Fibroblast of lung (primary cell): ENCODE data around the gene GPR107.

Experiments used
- EZH2 ChIP-seq: IDR thresholded peaks from 2 replicates; pipeline ENCODE4 v1.5.1; 2012; ENCODE audit warnings: low read length, control low read depth, mild to moderate bottlenecking; ENCODE audit errors: missing control alignments
- TF ChIP-seq, protein P1 (sequence below), 2 donors: IDR thresholded peaks in 1 of 2; conservative IDR thresholded peaks in 1 of 2; 1 replicate in 1 of 2; 2 replicates in 1 of 2; pipeline ENCODE4 v1.5.1; 2011 to 2012; ENCODE audit warnings: low read length in 2 of 2, control low read depth in 1 of 2, inconsistent platforms in 1 of 2, low read depth in 1 of 2, mild to moderate bottlenecking in 1 of 2

DNA sequence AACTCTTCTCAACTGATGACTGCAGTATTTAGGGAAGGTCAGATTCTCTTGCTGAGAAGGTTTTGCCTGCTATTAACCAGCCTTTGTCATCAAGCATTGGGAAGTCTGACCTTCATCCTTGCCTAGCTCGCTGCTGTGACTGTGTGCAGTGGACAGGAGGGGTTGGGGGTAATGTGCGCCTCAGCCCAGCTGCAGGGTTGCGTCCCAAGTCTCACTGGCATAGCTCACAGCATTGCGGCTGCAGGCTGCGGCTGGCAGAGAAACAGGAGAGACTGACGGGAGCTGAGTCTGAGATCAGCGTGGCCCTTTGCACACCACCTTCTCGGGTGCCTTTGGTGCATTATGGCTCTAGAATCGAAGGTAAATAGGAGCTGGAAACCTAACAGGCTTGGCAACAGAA, 62.6 kb downstream of the GPR107 start:
- TF ChIP-seq, protein P1, sequence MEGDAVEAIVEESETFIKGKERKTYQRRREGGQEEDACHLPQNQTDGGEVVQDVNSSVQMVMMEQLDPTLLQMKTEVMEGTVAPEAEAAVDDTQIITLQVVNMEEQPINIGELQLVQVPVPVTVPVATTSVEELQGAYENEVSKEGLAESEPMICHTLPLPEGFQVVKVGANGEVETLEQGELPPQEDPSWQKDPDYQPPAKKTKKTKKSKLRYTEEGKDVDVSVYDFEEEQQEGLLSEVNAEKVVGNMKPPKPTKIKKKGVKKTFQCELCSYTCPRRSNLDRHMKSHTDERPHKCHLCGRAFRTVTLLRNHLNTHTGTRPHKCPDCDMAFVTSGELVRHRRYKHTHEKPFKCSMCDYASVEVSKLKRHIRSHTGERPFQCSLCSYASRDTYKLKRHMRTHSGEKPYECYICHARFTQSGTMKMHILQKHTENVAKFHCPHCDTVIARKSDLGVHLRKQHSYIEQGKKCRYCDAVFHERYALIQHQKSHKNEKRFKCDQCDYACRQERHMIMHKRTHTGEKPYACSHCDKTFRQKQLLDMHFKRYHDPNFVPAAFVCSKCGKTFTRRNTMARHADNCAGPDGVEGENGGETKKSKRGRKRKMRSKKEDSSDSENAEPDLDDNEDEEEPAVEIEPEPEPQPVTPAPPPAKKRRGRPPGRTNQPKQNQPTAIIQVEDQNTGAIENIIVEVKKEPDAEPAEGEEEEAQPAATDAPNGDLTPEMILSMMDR (conservative IDR thresholded peaks at IDR 0.05 in 1 of 2, IDR thresholded peaks at IDR 0.05 in 1 of 2; ENCODE audit: low read depth in 1 of 2, low read length in 2 of 2) = no peak
- TF ChIP-seq EZH2 = no peak
